ENCODE measurements around the gene ASTN1. TPM values are rescaled to one million over a fixed set of nuclear protein-coding genes. Genes with fewer than 3 reads are reported as not detected.

ASTN1 gene
- total RNA-seq = not detected

GRCh38 chr1:177164380-177165068 is at the start of gene ASTN1:
TSS of gene ASTN1 (minus strand) at chr1:177164712. CDS start at chr1:177164676, 36 bp downstream.
- no peak within 1 kb of the TSS for H3K4me3 ChIP-seq (ENCODE audit: low read length)
- peaks cover 22% of the 10 kb centered on the region for H3K27me3 ChIP-seq (ENCODE audit: insufficient read depth, low read length)
- H3K9me3 ChIP-seq (ENCODE audit: low read depth, low read length) = no peaks in the 10 kb centered on the region
- no peaks in the 10 kb centered on the region for H3K4me1 ChIP-seq (ENCODE audit: insufficient read depth, low read length)

- H3K4me3 ChIP-seq (ENCODE audit: low read length) = no peak overlapping the region
These were observed 46.7 kb upstream of the ASTN1 start for GRCh38 chr1:177211231-177211630.

GRCh38 chr1:177210071-177210470 is 45.6 kb upstream of the ASTN1 start:
- no peaks in the 10 kb centered on the region for H3K27me3 ChIP-seq (ENCODE audit: insufficient read depth, low read length)
- no peak overlapping the region for H3K4me3 ChIP-seq (ENCODE audit: low read length)
- no peaks in the 10 kb centered on the region for H3K4me1 ChIP-seq (ENCODE audit: insufficient read depth, low read length)
- no peaks in the 10 kb centered on the region for H3K9me3 ChIP-seq (ENCODE audit: low read depth, low read length)

More at GRCh38 chr1:177211231-177211630, 46.7 kb upstream of the ASTN1 start:
- no peaks in the 10 kb centered on the region for H3K27me3 ChIP-seq (ENCODE audit: insufficient read depth, low read length)
- no peaks in the 10 kb centered on the region for H3K4me1 ChIP-seq (ENCODE audit: insufficient read depth, low read length)
- no peaks in the 10 kb centered on the region for H3K9me3 ChIP-seq (ENCODE audit: low read depth, low read length)

- H3K9me3 ChIP-seq (ENCODE audit: low read depth, low read length) = no peaks in the 10 kb centered on the region
These were observed 44.8 kb upstream of the ASTN1 start for GRCh38 chr1:177209357-177209756.

GRCh38 chr1:177208920-177209319 is 44.4 kb upstream of the ASTN1 start:
- Histone ChIP-seq H3K9me3 (ENCODE audit: low read depth, low read length) (no peaks in the 10 kb centered on the region), H3K27me3 (ENCODE audit: insufficient read depth, low read length) (no peaks in the 10 kb centered on the region), H3K4me3 (ENCODE audit: low read length) (no peak overlapping the region), H3K4me1 (ENCODE audit: insufficient read depth, low read length) (no peaks in the 10 kb centered on the region)

More at GRCh38 chr1:177209357-177209756, 44.8 kb upstream of the ASTN1 start:
- Histone ChIP-seq H3K27me3 (ENCODE audit: insufficient read depth, low read length) (no peaks in the 10 kb centered on the region), H3K4me3 (ENCODE audit: low read length) (no peak overlapping the region), H3K4me1 (ENCODE audit: insufficient read depth, low read length) (no peaks in the 10 kb centered on the region)

- no peaks in the 10 kb centered on the region for H3K4me1 ChIP-seq (ENCODE audit: insufficient read depth, low read length)
- no peaks in the 10 kb centered on the region for H3K9me3 ChIP-seq (ENCODE audit: low read depth, low read length)
- no peak overlapping the region for H3K4me3 ChIP-seq (ENCODE audit: low read length)
- H3K27me3 ChIP-seq (ENCODE audit: insufficient read depth, low read length) = no peaks in the 10 kb centered on the region
These were observed 42.4 kb upstream of the ASTN1 start for GRCh38 chr1:177206831-177207355.

- Histone ChIP-seq H3K27me3 (ENCODE audit: insufficient read depth, low read length) (no peaks in the 10 kb centered on the region), H3K4me1 (ENCODE audit: insufficient read depth, low read length) (no peaks in the 10 kb centered on the region), H3K9me3 (ENCODE audit: low read depth, low read length) (no peaks in the 10 kb centered on the region), H3K4me3 (ENCODE audit: low read length) (no peak overlapping the region)
These were observed 35.8 kb upstream of the ASTN1 start for GRCh38 chr1:177200290-177200689.

- Histone ChIP-seq H3K27me3 (ENCODE audit: insufficient read depth, low read length) (no peaks in the 10 kb centered on the region), H3K4me3 (ENCODE audit: low read length) (no peak overlapping the region), H3K9me3 (ENCODE audit: low read depth, low read length) (no peaks in the 10 kb centered on the region), H3K4me1 (ENCODE audit: insufficient read depth, low read length) (no peaks in the 10 kb centered on the region)
These were observed 33.7 kb upstream of the ASTN1 start for GRCh38 chr1:177198243-177198642.

- H3K4me3 ChIP-seq (ENCODE audit: low read length) = no peak overlapping the region
These were observed 25.9 kb upstream of the ASTN1 start for GRCh38 chr1:177190308-177190970.

GRCh38 chr1:177186639-177187038 is 22.1 kb upstream of the ASTN1 start:
- no peaks in the 10 kb centered on the region for H3K4me1 ChIP-seq (ENCODE audit: insufficient read depth, low read length)
- no peak overlapping the region for H3K4me3 ChIP-seq (ENCODE audit: low read length)
- H3K27me3 ChIP-seq (ENCODE audit: insufficient read depth, low read length) = no peaks in the 10 kb centered on the region
- H3K9me3 ChIP-seq (ENCODE audit: low read depth, low read length) = no peaks in the 10 kb centered on the region

More at GRCh38 chr1:177190308-177190970, 25.9 kb upstream of the ASTN1 start:
- no peaks in the 10 kb centered on the region for H3K4me1 ChIP-seq (ENCODE audit: insufficient read depth, low read length)
- no peaks in the 10 kb centered on the region for H3K27me3 ChIP-seq (ENCODE audit: insufficient read depth, low read length)
- no peaks in the 10 kb centered on the region for H3K9me3 ChIP-seq (ENCODE audit: low read depth, low read length)

- H3K9me3 ChIP-seq (ENCODE audit: low read depth, low read length) = no peaks in the 10 kb centered on the region
These were observed 20.7 kb upstream of the ASTN1 start for GRCh38 chr1:177185209-177185608.

GRCh38 chr1:177183836-177184235 is 19.3 kb upstream of the ASTN1 start:
- H3K4me1 ChIP-seq (ENCODE audit: insufficient read depth, low read length) = no peaks in the 10 kb centered on the region
- H3K27me3 ChIP-seq (ENCODE audit: insufficient read depth, low read length) = peaks cover 4% of the 10 kb centered on the region
- H3K9me3 ChIP-seq (ENCODE audit: low read depth, low read length) = no peaks in the 10 kb centered on the region
- no peak overlapping the region for H3K4me3 ChIP-seq (ENCODE audit: low read length)

More at GRCh38 chr1:177185209-177185608, 20.7 kb upstream of the ASTN1 start:
- Histone ChIP-seq H3K4me3 (ENCODE audit: low read length) (no peak overlapping the region), H3K4me1 (ENCODE audit: insufficient read depth, low read length) (no peaks in the 10 kb centered on the region), H3K27me3 (ENCODE audit: insufficient read depth, low read length) (peaks cover 4% of the 10 kb centered on the region)

GRCh38 chr1:177181631-177182291 is 17.2 kb upstream of the ASTN1 start:
- peaks cover 4% of the 10 kb centered on the region for H3K27me3 ChIP-seq (ENCODE audit: insufficient read depth, low read length)
- no peak overlapping the region for H3K4me3 ChIP-seq (ENCODE audit: low read length)
- H3K4me1 ChIP-seq (ENCODE audit: insufficient read depth, low read length) = no peaks in the 10 kb centered on the region
- H3K9me3 ChIP-seq (ENCODE audit: low read depth, low read length) = no peaks in the 10 kb centered on the region

GRCh38 chr1:177181280-177181630 is 16.7 kb upstream of the ASTN1 start:
- Histone ChIP-seq H3K9me3 (ENCODE audit: low read depth, low read length) (no peaks in the 10 kb centered on the region), H3K4me1 (ENCODE audit: insufficient read depth, low read length) (no peaks in the 10 kb centered on the region), H3K27me3 (ENCODE audit: insufficient read depth, low read length) (peaks cover 4% of the 10 kb centered on the region), H3K4me3 (ENCODE audit: low read length) (no peak overlapping the region)

GRCh38 chr1:177174921-177175634 is 10.6 kb upstream of the ASTN1 start:
- Histone ChIP-seq H3K27me3 (ENCODE audit: insufficient read depth, low read length) (peaks cover 21% of the 10 kb centered on the region), H3K4me3 (ENCODE audit: low read length) (no peak overlapping the region), H3K9me3 (ENCODE audit: low read depth, low read length) (no peaks in the 10 kb centered on the region), H3K4me1 (ENCODE audit: insufficient read depth, low read length) (no peaks in the 10 kb centered on the region)
